HepG2 (cell line): ENCODE results near the gene LRRN4. TPM values are rescaled to one million over a fixed set of nuclear protein-coding genes. Genes with fewer than 3 reads are reported as not detected.

Source experiments
- AGO2 ChIP-seq: fragments of 200-400 bp; formaldehyde crosslinking; optimal IDR thresholded peaks from 2 replicates; pipeline ENCODE3; 2017; ENCODE audit warnings: mild to moderate bottlenecking, low read depth, low read length, moderate library complexity
- DR1 ChIP-seq: sonication (generic); formaldehyde crosslinking; IDR thresholded peaks from 2 replicates; pipeline ENCODE4 v1.8.0; 2021; ENCODE audit warnings: mild to moderate bottlenecking, missing genetic modification reagents, inconsistent platforms
- FOXO1 ChIP-seq: sonication (generic); formaldehyde crosslinking; IDR thresholded peaks from 2 replicates; pipeline ENCODE4 v1.4.0; 2020; ENCODE audit warnings: missing genetic modification reagents
- HBP1 ChIP-seq: IDR thresholded peaks from 2 replicates; pipeline ENCODE4 v1.6.1; 2016; ENCODE audit warnings: low read depth, control low read depth
- HES4 ChIP-seq: sonication (generic); formaldehyde crosslinking; IDR thresholded peaks from 2 replicates; pipeline ENCODE4 v1.9.0; 2021; ENCODE audit warnings: mild to moderate bottlenecking, missing genetic modification reagents, borderline replicate concordance
- HNRNPK ChIP-seq: fragments of 200-400 bp; formaldehyde crosslinking; IDR thresholded peaks from 2 replicates; pipeline ENCODE4 v1.6.1; 2018; ENCODE audit warnings: low read length, low read depth, moderate library complexity, mild to moderate bottlenecking; ENCODE audit not compliant: poor library complexity, severe bottlenecking
- HOXA9 ChIP-seq: sonication (generic); formaldehyde crosslinking; IDR thresholded peaks from 2 replicates; pipeline ENCODE4 v1.8.1; 2022; ENCODE audit warnings: missing genetic modification reagents, mild to moderate bottlenecking, moderate library complexity, borderline replicate concordance
- MAX ChIP-seq: IDR thresholded peaks from 2 replicates; pipeline ENCODE4 v1.6.1; 2012; ENCODE audit warnings: inconsistent platforms
- MED1 ChIP-seq: sonication (generic); formaldehyde crosslinking; IDR thresholded peaks from 2 replicates; pipeline ENCODE4 v1.4.0; 2020; ENCODE audit warnings: missing genetic modification reagents
- MED13 ChIP-seq: sonication (generic); formaldehyde crosslinking; IDR thresholded peaks from 2 replicates; pipeline ENCODE4 v1.5.0; 2020; ENCODE audit warnings: missing genetic modification reagents
- MTA3 ChIP-seq: sonication (generic); formaldehyde crosslinking; IDR thresholded peaks from 2 replicates; pipeline ENCODE4 v1.4.0; 2020; ENCODE audit warnings: missing genetic modification reagents
- NR0B2 ChIP-seq: sonication (generic); formaldehyde crosslinking; IDR thresholded peaks from 2 replicates; pipeline ENCODE4 v1.4.0; 2020; ENCODE audit warnings: mild to moderate bottlenecking, missing genetic modification reagents
- PLRG1 ChIP-seq: fragments of 450-650 bp; conservative IDR thresholded peaks from 2 replicates; pipeline ENCODE4 v1.6.1; 2016
- SKIL ChIP-seq: sonication (generic); formaldehyde crosslinking; IDR thresholded peaks from 2 replicates; pipeline ENCODE4 v1.8.0; 2022; ENCODE audit warnings: missing genetic modification reagents, mild to moderate bottlenecking, moderate library complexity, borderline replicate concordance
- SP4 ChIP-seq: sonication (generic); formaldehyde crosslinking; IDR thresholded peaks from 2 replicates; pipeline ENCODE4 v1.8.1; 2023; ENCODE audit warnings: mild to moderate bottlenecking, missing genetic modification reagents
- ZBTB7B ChIP-seq: sonication (generic); formaldehyde crosslinking; IDR thresholded peaks from 2 replicates; pipeline ENCODE4 v1.4.0; 2020; ENCODE audit warnings: missing genetic modification reagents
- ZFP36L2 ChIP-seq: sonication (generic); formaldehyde crosslinking; IDR thresholded peaks from 2 replicates; pipeline ENCODE4 v1.4.0; 2020; ENCODE audit warnings: missing genetic modification reagents
- ZNF549 ChIP-seq: sonication (generic); formaldehyde crosslinking; IDR thresholded peaks from 2 replicates; pipeline ENCODE4 v1.5.0; 2020; ENCODE audit warnings: missing genetic modification reagents
- ZNF629 ChIP-seq: sonication (generic); formaldehyde crosslinking; conservative IDR thresholded peaks from 2 replicates; pipeline ENCODE4 v1.5.0; 2020; ENCODE audit warnings: missing genetic modification reagents
- polyA plus RNA-seq, 8 experiments: library from polyadenylated mRNA; depleted of rRNA in 3 of 8; stranded (reverse) in 7 of 8; unstranded in 1 of 8; fragments of >200 nt; fragmentation: Illumina TruSeq in 4 of 8; extraction: Trizol in 4 of 8; gene quantifications; 2 replicates each; pipeline versions ENCODE4 v1.2.1 to v1.2.3, GENCODE V29; 2011 to 2016; ENCODE audit warnings: low read depth in 4 of 8, missing spikeins in 1 of 8, mixed read lengths in 1 of 8; ENCODE audit not compliant: insufficient read depth in 1 of 8
- total RNA-seq, 5 experiments: library from RNA; depleted of rRNA; stranded (reverse); fragments of >200 nt; fragmentation: Illumina TruSeq; extraction: Trizol; gene quantifications; 2 replicates each; pipeline ENCODE4 v1.2.3, GENCODE V29; 2016; ENCODE audit warnings: low read depth in 1 of 5
- TF ChIP-seq, protein P1 (sequence below): fragments of 450-650 bp; IDR thresholded peaks from 2 replicates; pipeline ENCODE4 v1.6.1; 2017; ENCODE audit warnings: mild to moderate bottlenecking
- TF ChIP-seq, protein P2 (sequence below): sonication (generic); formaldehyde crosslinking; IDR thresholded peaks from 2 replicates; pipeline ENCODE4 v1.5.1; 2020; ENCODE audit warnings: missing genetic modification reagents, mild to moderate bottlenecking, borderline replicate concordance
- TF ChIP-seq, protein P3 (sequence below): sonication (generic); formaldehyde crosslinking; IDR thresholded peaks from 2 replicates; pipeline ENCODE4 v1.5.0; 2020; ENCODE audit warnings: missing genetic modification reagents, mild to moderate bottlenecking, borderline replicate concordance

The LRRN4 gene
- total and polyA plus RNA-seq, 2 of the 13 experiments (the other 11 are each of a cell fraction or from before 2014, with no cell fraction given), result 0.15 to 0.20 TPM

GRCh38 chr20:6008254-6008653 lies 45.6 kb downstream of the LRRN4 start (continued):
- TF ChIP-seq, protein P1, sequence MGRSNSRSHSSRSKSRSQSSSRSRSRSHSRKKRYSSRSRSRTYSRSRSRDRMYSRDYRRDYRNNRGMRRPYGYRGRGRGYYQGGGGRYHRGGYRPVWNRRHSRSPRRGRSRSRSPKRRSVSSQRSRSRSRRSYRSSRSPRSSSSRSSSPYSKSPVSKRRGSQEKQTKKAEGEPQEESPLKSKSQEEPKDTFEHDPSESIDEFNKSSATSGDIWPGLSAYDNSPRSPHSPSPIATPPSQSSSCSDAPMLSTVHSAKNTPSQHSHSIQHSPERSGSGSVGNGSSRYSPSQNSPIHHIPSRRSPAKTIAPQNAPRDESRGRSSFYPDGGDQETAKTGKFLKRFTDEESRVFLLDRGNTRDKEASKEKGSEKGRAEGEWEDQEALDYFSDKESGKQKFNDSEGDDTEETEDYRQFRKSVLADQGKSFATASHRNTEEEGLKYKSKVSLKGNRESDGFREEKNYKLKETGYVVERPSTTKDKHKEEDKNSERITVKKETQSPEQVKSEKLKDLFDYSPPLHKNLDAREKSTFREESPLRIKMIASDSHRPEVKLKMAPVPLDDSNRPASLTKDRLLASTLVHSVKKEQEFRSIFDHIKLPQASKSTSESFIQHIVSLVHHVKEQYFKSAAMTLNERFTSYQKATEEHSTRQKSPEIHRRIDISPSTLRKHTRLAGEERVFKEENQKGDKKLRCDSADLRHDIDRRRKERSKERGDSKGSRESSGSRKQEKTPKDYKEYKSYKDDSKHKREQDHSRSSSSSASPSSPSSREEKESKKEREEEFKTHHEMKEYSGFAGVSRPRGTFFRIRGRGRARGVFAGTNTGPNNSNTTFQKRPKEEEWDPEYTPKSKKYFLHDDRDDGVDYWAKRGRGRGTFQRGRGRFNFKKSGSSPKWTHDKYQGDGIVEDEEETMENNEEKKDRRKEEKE, result no peak
- TF ChIP-seq HNRNPK (no peak), ZNF629 (CRISPR knock-in tag) (no peak), MTA3 (CRISPR knock-in tag) (no peak), HBP1 (CRISPR knock-in tag) (no peak), SKIL (CRISPR knock-in tag) (no peak), DR1 (CRISPR knock-in tag) (no peak), PLRG1 (no peak), MAX (peak; percentile 24; the same call in 1 of the 2 replicates), SP4 (CRISPR knock-in tag) (no peak), FOXO1 (CRISPR knock-in tag) (0 out of 2 replicates have a peak, but pooled peaks have one; percentile 46), AGO2 (no peak), NR0B2 (CRISPR knock-in tag) (no peak), ZBTB7B (CRISPR knock-in tag) (0 out of 2 replicates have a peak, but pooled peaks have one; percentile 22), HOXA9 (CRISPR knock-in tag) (no peak), MED1 (CRISPR knock-in tag) (no peak), ZNF549 (CRISPR knock-in tag) (no peak), MED13 (CRISPR knock-in tag) (no peak), HES4 (CRISPR knock-in tag) (no peak), ZFP36L2 (no peak)
- TF ChIP-seq, protein P2, sequence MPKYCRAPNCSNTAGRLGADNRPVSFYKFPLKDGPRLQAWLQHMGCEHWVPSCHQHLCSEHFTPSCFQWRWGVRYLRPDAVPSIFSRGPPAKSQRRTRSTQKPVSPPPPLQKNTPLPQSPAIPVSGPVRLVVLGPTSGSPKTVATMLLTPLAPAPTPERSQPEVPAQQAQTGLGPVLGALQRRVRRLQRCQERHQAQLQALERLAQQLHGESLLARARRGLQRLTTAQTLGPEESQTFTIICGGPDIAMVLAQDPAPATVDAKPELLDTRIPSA (CRISPR knock-in tag), result no peak
- TF ChIP-seq, protein P3, sequence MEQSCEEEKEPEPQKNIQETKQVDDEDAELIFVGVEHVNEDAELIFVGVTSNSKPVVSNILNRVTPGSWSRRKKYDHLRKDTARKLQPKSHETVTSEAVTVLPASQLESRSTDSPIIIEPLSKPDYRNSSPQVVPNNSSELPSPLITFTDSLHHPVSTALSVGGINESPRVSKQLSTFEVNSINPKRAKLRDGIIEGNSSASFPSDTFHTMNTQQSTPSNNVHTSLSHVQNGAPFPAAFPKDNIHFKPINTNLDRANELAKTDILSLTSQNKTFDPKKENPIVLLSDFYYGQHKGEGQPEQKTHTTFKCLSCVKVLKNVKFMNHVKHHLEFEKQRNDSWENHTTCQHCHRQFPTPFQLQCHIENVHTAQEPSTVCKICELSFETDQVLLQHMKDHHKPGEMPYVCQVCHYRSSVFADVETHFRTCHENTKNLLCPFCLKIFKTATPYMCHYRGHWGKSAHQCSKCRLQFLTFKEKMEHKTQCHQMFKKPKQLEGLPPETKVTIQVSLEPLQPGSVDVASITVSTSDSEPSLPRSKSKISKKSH (CRISPR knock-in tag), result no peak
